Stimulated activated CD8-positive, alpha-beta memory T cell treated with anti-CD3 and anti-CD28 coated beads, Interleukin-15, amount 100 ng/mL, for 24 hours (primary cell): ENCODE measurements around the gene SORCS3.

ENCODE experiments used
- DNase-seq: peaks from one replicate; pipeline ENCODE4 v3.0.0-alpha.2; 2020; ENCODE audit warnings: low read depth

Gene SORCS3

DNA sequence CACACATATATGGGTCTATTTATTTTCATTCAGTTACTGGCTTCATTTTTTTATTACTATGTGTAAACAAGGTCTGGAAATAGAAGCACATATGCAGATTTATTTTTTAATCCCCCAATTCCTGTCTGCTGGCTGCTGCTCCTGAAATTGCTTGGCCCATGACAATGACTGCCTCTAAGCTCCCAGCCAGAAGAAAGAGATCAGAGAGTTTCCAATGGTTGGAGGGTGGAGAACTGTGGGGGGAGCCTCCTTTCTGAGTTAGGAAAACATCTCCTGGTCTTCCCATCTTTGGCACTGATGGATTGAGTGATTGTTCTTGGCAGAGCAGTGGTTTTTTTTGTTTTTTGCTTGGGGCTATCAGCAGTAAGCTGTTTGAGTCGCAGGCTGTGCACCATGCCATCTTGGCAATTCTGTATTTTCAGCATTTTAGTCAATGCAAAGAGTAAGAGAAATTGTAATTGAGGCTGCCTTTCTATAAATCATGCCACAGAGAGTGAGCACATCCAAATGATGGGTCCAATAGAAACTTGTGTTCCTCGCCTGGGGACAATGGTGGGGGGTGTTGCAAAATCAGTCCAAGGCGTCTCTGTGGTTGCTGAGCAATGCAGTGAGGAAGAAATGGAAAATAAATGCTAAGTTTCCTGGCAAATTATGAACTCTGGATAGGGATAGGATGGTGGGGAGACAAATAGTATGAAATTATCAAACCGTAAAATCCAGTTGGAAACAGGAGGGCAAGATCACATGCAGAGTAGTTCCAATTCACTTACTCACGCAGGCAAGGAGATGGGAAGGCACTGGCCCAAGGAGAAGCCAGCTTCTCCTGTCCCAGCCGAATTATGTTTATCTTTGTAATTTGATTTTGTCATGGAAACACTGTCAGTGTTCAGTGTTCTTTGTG lies 382.4 kb downstream of the SORCS3 start:
- no peak for DNase-seq

DNA sequence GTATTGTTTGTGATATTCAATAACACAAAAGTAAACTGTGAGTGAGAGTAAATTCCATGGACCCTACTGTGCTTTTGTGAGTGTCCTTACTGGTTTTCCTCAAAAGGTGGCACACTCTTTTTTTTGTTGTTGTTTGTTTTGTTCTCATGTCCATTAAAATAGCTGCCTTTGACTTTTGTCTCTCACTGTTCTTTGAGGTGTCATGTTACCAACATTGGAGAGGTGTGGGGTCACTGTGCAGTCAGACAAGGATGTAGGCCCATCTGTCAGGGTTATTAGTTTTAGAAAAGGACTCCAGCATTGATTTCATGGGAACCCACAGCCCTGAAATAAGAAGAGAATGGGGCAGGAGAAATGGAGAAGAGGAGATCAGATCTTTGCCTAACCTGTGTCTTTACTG lies 383.1 kb downstream of the SORCS3 start:
- no peak for DNase-seq

DNA sequence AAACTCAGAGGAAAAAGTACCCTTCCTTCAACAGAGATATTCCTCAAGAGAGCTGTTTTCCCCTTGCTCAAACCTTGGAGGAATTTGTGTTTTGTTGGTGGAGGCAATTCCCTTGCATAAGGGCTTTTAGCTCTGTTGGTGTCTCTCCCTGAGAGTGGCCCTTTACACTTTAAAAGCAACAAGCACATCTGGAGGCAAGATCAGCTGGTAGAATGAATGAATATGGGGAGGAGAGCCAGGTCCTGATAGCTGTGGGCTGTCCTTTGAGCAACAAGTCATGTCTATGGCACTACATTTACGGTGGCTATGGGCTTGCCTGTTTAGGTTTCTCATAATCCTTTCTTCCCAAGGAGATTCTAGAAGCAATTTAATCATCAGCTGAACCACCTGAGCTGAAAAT lies 384.0 kb downstream of the SORCS3 start:
- DNase-seq = no peak

DNA sequence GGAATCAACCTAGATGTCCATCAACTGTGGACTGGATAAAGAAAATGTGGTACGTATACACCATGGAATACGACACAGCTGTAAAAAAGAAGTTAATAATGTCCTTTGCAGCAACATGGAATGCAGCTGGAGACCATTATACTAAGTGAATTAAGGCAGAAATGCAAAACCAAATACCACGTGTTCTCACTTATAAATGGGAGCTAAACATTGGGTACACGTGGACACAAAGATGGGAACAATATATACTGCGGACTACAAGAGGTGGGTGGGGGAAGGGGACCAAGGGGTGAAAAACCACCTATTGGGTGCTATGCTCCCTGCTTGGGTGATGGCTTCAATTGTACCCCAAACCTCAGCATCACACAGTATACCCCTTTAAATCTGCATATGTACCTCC lies 385.5 kb downstream of the SORCS3 start:
- no peak for DNase-seq

DNA sequence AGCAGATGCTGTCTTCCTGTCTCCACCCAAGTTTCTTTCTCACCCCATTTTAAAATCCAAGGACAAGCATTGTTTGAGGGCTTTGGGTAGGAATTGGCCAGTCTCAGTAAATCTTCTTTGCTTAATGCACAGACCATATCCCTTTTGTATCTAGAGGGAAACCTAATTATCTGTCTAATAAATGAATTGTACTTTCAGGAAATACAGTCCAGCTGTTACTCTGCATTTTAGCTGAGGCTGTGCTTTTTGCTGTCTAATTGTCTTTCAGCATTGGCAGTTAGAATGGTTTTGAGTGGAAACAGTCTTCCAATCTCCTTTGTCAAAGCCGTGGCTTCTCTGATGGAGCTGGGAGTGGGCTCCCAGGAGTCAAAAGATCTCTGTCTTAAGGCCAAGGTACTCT lies 388.2 kb downstream of the SORCS3 start:
- no peak for DNase-seq

DNA sequence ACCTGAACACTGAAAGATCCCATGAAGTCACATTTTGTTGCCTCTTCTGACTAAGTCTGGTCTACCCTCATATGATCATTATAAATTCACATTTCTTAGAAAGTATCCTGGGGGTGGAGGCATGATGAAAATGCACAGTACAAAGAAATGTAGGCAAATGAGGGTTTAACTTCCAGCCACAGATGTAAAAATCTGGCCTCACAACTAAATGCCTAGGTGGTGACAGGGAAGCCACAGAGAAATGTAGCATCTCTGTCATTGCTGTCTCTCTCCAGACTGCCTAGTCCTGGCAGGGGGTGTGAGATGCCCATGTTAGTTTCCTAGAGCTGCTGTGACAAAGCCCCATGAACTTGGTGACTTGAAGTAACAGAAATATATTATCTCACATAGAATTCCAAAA lies 395.9 kb downstream of the SORCS3 start:
- no peak for DNase-seq

DNA sequence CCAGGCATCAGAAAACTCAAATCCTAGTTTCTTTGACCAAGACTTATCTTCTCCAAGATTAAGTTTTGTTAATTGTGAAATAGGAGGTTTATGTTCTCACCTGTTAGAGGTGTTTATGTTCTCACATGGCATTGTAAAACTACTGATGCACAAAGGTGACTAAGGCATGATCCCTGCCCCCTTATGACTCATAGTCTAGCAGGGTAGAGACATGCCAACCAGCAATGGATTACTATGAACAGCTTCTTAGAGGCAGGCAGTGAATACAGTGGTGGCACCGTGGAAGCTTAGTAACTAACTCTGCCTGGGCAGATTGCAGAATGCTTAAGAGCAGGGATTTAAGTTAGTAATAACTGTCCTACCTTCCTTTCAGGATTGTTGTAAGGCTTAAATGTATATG lies 400.9 kb downstream of the SORCS3 start:
- DNase-seq = no peak

DNA sequence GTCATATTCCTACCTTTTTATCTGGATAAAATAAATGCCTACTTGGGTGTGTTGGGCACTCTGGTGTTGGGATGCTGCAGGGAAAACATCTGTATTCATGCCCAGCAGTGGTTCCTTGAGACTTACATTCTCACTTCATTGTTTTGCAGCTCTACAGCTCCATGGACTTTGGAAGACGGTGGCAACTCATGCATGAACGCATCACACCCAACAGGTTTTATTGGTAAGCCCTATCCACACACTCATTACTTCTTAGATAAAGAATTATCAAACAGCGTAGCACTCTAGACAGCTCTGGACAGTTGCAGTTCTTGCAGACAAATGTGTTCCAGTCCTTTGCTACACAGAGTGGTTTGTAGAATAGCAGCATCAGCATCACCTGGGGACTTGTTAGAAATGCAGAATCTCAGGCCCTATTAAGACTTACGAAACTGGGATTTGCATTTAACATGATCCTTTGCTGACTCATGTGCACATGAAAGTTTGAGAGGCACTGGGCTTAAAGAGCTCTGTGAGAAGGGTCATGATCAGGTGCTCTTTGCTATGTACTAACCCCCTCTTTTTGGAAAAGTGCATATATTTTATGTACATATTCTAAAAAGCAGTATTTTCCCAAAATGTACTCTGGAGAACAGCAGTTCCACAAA lies 401.9 kb downstream of the SORCS3 start:
- DNase-seq = no peak

DNA sequence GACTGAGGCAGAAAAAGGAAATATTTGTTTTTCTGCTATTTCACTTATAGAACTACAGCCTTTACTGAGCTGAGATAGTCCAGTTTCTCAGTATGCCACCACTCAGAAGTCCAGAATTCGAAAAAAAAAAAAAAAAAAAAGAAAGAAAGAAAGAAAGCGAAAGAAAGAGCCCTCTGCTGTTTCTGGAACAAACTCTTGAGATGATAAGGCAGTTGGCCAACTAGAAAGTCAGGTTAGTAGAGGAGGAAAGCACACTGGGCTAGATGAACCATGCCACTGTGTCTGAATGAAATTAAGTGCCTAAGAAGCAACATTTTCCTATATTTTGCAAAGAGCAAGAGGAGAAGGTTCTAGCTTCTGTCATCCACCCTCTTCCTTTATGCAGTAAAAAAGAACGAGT lies 403.8 kb downstream of the SORCS3 start:
- DNase-seq = no peak

DNA sequence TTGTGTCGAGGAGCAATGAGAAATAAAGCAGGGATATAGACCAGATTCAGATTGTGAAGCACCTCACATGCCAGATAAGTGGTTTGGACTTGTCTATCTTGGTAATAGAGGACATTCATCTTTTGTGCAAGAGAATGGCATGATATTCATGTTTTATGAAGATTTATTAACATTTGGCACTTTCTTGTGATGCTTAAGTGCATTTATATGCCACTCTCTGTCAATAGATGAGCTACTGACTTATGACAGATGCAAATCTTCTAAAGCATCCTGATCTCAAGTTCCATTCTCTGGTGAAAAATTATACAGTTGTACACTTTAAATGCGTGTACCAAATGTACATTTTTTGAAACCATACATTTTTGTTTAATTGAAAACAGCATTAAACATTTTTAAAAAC lies 415.3 kb downstream of the SORCS3 start:
- no peak for DNase-seq

DNA sequence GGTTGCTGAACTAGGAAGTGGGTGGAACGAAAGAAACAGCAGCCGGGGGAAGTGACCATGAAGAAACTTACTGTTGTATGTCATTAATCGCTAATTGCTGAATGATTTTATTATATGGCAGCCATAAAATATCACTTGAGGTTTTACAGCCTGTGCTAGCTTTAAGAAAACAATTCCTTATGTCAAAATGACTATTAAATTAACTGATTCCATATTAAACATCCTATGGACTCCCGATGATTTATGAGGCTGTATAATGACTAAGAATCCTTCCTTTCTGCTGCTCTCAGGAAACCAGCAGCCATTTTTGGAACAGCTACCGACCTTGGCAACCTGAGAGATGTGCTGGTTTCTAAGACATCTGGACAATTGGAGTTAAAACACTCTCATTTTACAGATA lies 421.9 kb downstream of the SORCS3 start:
- no peak for DNase-seq

DNA sequence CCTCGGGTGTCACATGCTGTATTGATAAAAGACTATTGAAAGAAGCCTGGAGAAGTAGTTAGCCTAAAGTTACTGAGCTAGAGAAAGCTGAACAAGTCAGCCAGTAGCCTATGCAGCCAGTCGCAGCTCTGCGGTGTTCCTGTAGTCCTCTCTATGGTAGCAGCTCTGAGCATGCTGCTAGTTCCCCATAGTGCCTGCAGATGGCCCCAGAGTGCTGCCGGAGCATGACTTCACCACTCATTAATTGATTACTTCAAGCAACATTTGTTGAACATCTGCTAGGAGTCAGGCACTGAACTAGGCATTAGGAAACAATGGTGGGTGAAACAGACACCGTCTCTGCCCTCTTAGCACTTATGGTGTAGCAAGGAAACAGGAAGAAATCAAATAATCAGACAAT lies 422.7 kb downstream of the SORCS3 start:
- DNase-seq = no peak

DNA sequence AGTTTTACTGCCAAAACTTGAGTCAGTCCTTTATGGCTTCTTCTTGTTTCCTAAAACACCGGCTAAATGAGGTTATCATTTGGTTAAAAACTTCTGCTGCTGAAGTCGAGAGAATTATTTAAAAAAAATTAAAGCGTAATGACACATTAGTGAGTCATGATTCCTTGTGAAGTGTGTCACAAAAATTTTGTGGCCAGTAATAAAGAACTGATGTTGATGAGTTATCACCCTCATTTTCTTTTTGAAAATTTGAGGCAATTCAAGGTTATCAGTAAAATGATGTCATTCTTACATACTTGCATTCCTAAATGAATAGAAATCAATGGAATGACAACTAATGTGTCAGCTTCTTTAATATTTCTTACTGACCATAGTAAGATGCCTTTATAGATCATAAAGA lies 427.4 kb downstream of the SORCS3 start:
- DNase-seq = no peak

DNA sequence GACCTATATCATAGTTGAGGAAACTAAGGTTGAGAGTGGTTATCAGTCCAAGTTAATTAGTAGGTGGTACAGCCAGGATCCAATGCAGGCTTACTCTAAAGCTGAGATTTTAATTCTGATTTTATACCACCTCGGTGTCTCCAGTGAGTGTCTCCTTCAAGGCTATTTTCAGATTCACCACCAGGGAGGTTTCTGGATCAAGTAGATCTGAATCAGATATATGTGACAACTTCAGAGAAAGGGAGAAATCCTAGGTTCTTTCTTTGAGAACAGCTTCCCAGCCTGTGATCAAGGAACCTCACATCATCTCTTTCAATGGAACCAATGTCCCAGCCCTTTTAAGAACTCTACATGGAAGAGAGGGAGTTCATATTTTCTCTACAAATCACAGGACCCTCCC lies 429.2 kb downstream of the SORCS3 start:
- no peak for DNase-seq

DNA sequence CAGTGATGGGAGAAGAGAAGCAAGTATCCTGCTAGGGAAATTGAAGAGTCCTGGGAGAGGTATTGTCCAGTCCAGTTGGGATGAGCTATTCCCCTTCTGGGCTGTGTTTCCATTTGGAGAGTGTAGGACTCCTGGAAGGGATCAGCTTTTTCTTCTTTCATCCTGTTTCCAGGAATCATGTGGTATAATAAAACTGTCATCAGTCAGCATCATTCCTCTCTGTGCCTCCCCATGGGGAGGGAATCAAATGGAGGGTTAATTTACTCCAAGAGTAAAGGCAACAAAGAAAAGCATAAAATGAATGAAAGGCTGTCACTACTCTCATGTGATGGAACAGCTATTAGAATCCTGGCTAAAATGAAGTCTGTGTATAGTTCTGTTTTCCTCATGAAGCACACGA lies 429.9 kb downstream of the SORCS3 start:
- no peak for DNase-seq

DNA sequence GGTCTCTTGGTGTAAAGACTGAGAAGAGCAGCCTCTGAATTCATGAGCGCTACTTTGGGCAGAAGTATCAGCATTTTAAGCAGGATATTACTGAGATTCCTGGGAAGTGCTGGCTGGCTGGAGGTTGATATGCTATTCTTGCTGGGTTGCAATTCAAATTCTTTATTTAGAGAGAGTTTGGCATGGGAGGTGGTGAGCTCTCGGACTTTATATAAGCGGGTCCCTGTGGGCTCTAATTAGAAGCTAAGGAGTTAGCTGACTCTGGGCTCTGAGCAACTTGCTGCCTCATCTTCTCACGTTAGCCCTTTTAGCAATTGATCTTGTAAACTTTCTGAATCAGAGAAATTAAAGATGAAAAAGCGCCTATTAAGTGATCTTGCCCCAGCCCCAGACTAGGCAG lies 430.9 kb downstream of the SORCS3 start:
- DNase-seq = no peak

DNA sequence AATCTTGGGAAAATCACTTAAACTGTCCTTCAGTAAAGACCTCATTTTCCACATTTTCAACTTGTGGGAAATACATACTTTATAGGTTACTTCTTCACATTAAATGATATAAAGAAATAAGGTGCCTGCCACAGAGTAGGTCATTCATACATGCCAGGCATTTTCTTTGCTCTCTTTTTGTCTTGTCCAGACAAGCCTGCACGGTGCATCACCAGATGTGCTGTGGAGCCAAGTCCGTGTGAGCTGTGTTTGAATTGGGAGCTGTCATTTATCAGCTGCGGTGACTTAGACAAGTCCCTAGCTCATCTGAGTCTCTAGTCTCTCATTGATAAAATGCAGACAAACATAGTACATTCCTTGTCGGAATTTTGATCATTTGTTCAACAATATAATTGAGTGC lies 432.9 kb downstream of the SORCS3 start:
- no peak for DNase-seq

DNA sequence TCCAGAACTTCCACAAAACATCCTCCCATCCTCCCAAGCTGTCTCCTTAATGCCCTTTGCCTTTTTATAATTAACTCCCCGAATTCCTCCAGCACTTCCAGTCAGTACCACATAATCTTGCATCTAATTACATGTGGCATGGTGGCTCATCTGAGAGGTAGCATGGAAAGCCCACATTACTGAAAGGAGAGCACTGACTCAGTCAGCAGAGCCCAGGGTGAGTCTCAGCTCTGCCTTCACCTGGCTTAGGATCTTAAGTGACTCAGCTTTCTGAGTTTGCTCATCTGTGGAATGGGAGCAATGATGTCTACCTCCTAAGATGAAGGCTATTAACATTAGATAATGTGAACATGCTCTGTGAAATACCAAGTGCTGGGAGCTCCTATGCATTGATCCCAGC lies 433.9 kb downstream of the SORCS3 start:
- no peak for DNase-seq

DNA sequence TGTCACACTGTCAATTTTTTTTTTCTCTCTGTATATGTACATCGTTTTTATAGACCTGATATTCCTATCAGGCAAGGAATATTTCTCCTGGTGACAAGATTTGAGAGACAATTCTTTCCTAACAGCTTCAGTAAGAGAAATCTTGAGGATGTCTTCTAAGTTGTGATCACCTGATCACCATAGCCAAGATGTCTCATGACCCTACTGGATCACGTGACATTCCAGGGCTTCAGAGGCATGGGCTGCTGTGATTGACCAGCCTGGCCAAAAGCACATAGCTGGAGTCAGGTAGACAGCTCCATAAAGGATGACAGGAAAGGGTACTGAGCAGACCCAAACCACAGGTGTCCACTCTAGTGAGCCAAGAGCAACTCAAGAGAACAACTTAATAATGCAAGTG lies 444.9 kb downstream of the SORCS3 start:
- no peak for DNase-seq

DNA sequence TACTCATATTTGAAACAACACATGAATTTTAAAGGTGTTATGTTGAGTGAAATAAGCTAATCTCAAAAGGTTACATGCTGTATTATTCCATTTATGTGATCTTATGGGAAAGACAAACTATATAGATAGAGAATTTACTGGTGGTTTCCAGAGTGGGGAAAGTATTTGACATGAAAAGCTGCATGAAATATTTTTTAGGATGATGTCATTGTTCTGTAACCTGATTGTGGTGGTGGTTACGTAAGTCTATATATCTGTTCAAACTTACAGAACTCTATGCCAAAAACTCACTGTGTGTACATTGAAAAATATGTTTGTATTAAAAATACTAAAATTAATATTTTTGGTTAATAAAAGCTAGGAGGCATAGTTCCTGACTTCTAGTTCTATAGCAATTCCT lies 453.0 kb downstream of the SORCS3 start:
- no peak for DNase-seq

DNA sequence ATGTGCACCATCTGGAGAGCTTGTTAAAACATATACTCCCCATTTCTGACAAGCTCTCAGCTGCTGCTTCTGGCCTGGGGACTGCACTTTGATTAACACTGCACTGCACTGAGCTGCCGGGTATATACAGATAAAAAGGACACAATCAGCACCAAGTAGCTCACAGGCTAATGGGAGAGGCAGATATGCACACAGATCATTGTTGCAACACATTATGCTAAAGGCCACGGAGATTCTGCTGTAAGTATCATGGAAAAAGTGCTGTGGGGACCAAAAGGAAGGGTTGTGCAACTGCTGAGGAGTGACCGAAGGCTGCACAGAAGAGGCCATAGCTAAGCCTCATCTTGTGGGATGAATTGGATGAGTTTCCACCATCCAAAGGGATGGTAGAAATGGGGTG lies 455.2 kb downstream of the SORCS3 start:
- DNase-seq = no peak

DNA sequence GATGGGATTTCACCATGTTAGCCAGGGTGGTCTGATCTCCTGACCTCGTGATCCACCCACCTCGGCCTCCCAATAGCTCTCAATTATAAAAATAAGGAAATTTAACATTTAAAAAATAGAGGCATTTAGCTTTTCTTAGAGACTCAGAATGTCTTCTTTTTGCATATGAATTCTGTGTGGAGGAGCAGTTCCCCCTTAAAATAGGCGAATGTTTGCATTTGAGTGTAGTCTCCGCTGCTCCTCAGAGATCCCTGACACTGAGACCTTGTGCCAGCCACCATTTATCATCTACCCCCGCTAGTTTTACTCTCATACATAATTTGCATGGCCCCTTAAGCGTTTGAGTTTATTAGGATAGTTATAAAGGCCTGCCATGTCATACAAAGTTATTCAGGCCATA lies 461.9 kb downstream of the SORCS3 start:
- no peak for DNase-seq

DNA sequence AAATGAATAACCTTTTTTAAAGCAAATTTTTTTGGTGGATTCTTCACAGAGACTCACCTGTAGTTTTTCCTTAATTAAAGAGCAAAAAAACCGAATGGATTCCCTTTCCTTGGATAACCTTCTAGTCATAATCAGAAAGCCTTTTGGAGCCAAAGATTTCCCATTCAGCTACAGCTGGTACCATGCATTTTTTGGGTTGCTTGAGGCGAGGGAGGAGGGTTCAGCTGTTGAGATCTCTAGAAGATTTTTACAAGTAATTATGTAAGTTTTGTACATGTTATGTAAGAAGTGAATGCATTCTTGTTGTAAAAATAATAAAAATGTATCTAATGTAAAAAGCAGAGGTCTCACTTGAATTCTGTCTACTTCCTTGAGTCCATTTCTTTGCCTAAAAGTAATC lies 463.2 kb downstream of the SORCS3 start:
- no peak for DNase-seq

DNA sequence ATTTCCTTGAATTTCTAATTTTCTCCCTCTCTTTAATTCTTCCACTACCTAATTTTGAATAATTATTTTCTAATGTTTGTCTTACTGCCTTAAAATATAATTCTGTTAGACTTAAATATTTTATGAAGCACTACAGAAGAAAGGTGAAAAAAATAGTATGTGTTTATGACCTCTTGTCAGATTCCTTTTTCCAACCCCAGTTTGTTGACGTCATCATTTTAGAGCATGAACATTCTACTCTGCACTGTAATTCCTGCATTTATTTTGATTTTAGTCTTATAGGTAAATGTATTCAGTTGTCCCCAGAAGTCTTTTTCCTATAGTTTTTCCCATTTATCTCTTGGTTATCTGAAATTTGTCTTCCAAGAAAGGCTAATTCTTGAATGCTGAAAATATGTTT lies 468.1 kb downstream of the SORCS3 start:
- no peak for DNase-seq
